SU-DHL-6 (cell line): Measurements from ENCODE around the gene RALGDS.

ENCODE experiments used
- H2AFZ ChIP-seq: fragments of 200-600 bp; sonication (generic); 2 replicates; pipeline ENCODE4 v1.6.1; 2014; ENCODE audit warnings: low read depth, mild to moderate bottlenecking, moderate library complexity, mixed read lengths, antibody characterized with exemption, low read length; ENCODE audit not compliant: severe bottlenecking
- H3F3A ChIP-seq: fragments of 200-600 bp; shearing (Covaris generic); 2 replicates; pipeline ENCODE4 v1.6.0; 2016; ENCODE audit warnings: antibody characterized with exemption, mild to moderate bottlenecking; ENCODE audit not compliant: insufficient read depth
- H3K27ac ChIP-seq: fragments of 200-600 bp; sonication (generic); 2 replicates; pipeline ENCODE4 v1.5.1; 2016; ENCODE audit warnings: low read depth, mild to moderate bottlenecking, low read length, moderate library complexity, mixed read lengths
- H3K27me3 ChIP-seq: fragments of 200-600 bp; sonication (generic), shearing (Covaris generic); 2 replicates; pipeline ENCODE4 v1.6.0; 2014; ENCODE audit warnings: mild to moderate bottlenecking, low read length
- H3K36me3 ChIP-seq: fragments of 200-600 bp; sonication (generic); 2 replicates; pipeline ENCODE4 v1.6.1; 2014; ENCODE audit warnings: mild to moderate bottlenecking, low read length, mixed read lengths
- H3K4me2 ChIP-seq: fragments of 300-600, 200-600 bp; shearing (Covaris generic), sonication (generic); 2 replicates; pipeline ENCODE4 v1.6.0; 2014; ENCODE audit warnings: low read length, low read depth, mild to moderate bottlenecking; ENCODE audit not compliant: poor library complexity, severe bottlenecking
- H3K4me3 ChIP-seq: fragments of 200-600 bp; sonication (generic); 2 replicates; pipeline ENCODE4 v1.5.1; 2014; ENCODE audit warnings: antibody characterized with exemption, low read length, mild to moderate bottlenecking, mixed read lengths; ENCODE audit not compliant: insufficient read depth, poor library complexity, severe bottlenecking
- H3K79me2 ChIP-seq: fragments of 200-600 bp; sonication (generic); 2 replicates; pipeline ENCODE4 v1.6.1; 2014; ENCODE audit warnings: mild to moderate bottlenecking, low read length, moderate library complexity; ENCODE audit not compliant: insufficient read depth
- H3K9ac ChIP-seq: fragments of 200-600 bp; sonication (generic); 2 replicates; pipeline ENCODE4 v1.7.0; 2014; ENCODE audit warnings: mild to moderate bottlenecking, low read length
- H3K9me2 ChIP-seq: fragments of 200-600 bp; sonication (generic); replicated peaks from 2 replicates; pipeline ENCODE4 v1.6.1; 2014; ENCODE audit warnings: low read length; ENCODE audit not compliant: insufficient read depth
- H3K9me3 ChIP-seq: fragments of 200-600 bp; sonication (generic); 2 replicates; pipeline ENCODE4 v1.6.1; 2014; ENCODE audit warnings: low read length, mixed read lengths; ENCODE audit not compliant: insufficient read depth
- H4K20me1 ChIP-seq: fragments of 200-600 bp; sonication (generic); 2 replicates; pipeline ENCODE4 v1.6.1; 2014; ENCODE audit warnings: low read depth, mild to moderate bottlenecking, antibody characterized with exemption, low read length, moderate library complexity, mixed read lengths
- EZH2phosphoT487 ChIP-seq: fragments of 200-600 bp; sonication (generic), shearing (Covaris generic); conservative IDR thresholded peaks from 2 replicates; pipeline ENCODE4 v1.6.1; 2018; ENCODE audit warnings: mild to moderate bottlenecking, antibody characterized with exemption, low read length, moderate library complexity, mixed read lengths
- TF ChIP-seq, protein P1 (sequence below): fragments of 200-600 bp; sonication (generic); IDR thresholded peaks from one replicate; pipeline ENCODE4 v1.5.1; 2017; ENCODE audit warnings: antibody characterized with exemption, mild to moderate bottlenecking, low read length, moderate library complexity; ENCODE audit not compliant: insufficient read depth, poor library complexity, severe bottlenecking

The RALGDS gene

DNA sequence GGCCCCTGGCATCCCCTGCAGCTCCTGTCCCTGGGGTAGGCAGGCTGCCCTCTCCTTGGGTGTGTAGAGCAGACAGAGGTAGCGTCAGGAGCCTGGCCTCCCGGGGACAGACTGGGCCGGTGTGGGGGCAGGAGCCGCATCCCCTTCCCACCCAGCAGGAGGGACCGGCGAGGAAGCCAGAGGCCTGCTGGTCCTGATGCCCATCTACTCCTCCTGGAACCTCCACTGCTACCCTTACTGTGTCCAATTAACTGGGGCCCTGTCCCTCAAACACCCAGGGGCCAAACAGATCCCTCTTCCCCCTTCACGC, 15.6 kb downstream of the RALGDS start:
- no peaks in the 10 kb centered on the region for H4K20me1 ChIP-seq
- H3K9me3 ChIP-seq = no peaks in the 10 kb centered on the region
- no peak overlapping the region for H2AFZ ChIP-seq
- H3K9ac ChIP-seq = no peak overlapping the region
- no peak overlapping the region for H3K4me3 ChIP-seq
- H3K4me2 ChIP-seq = no peak overlapping the region
- H3F3A ChIP-seq = no peaks in the 10 kb centered on the region
- no peaks in the 10 kb centered on the region for H3K36me3 ChIP-seq
- TF ChIP-seq EZH2phosphoT487 = no peak
- TF ChIP-seq, protein P1, sequence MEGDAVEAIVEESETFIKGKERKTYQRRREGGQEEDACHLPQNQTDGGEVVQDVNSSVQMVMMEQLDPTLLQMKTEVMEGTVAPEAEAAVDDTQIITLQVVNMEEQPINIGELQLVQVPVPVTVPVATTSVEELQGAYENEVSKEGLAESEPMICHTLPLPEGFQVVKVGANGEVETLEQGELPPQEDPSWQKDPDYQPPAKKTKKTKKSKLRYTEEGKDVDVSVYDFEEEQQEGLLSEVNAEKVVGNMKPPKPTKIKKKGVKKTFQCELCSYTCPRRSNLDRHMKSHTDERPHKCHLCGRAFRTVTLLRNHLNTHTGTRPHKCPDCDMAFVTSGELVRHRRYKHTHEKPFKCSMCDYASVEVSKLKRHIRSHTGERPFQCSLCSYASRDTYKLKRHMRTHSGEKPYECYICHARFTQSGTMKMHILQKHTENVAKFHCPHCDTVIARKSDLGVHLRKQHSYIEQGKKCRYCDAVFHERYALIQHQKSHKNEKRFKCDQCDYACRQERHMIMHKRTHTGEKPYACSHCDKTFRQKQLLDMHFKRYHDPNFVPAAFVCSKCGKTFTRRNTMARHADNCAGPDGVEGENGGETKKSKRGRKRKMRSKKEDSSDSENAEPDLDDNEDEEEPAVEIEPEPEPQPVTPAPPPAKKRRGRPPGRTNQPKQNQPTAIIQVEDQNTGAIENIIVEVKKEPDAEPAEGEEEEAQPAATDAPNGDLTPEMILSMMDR = no peak
- no peak overlapping the region for H3K27ac ChIP-seq
- no peaks in the 10 kb centered on the region for H3K27me3 ChIP-seq
- no peaks in the 10 kb centered on the region for H3K79me2 ChIP-seq
- H3K9me2 ChIP-seq = no peaks in the 10 kb centered on the region

DNA sequence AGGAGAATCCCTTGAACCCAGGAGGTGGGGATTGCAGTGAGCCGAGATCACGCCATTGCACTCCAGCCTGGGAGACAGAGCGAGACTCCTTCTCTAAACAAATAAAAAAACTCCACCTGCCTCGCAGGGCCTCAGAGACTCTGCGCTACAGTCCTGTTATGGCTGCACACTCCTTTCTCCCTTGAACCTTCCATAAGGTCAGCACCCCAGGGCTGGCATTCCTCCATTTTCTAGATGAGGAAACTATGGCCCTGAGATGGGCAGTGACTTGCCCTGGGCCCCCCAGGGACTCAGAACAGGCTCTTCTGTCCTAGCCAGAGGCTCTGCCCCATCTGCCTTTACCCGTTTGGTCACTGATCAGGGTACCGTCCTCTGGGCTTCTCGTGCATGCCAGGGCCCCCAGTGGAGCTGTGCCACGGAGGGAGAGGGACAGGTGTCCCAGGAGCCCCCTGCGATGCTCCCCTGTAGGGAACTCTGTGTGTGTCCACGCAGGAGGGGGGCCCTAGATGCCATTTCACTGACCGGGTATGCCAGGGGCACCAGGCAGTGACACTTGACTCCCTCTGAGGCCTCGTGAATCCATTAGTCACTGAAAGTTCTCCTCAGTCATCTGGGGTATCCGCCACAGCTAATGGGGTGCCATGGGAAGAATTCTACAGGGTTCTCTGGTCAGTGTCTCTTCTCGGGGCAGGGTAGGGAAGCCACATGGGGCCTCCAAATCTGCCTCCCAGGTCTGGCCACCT, 16.2 kb downstream of the RALGDS start:
- Histone ChIP-seq H3K9ac (no peak overlapping the region), H3K4me2 (no peak overlapping the region), H3K27me3 (no peaks in the 10 kb centered on the region), H3K4me3 (no peak overlapping the region), H2AFZ (no peak overlapping the region), H3K36me3 (no peaks in the 10 kb centered on the region), H3K9me2 (no peaks in the 10 kb centered on the region), H3K79me2 (no peaks in the 10 kb centered on the region), H4K20me1 (no peaks in the 10 kb centered on the region), H3K27ac (no peak overlapping the region), H3F3A (no peaks in the 10 kb centered on the region), H3K9me3 (no peaks in the 10 kb centered on the region)
- TF ChIP-seq EZH2phosphoT487 = no peak
- TF ChIP-seq, protein P1 = no peak

DNA sequence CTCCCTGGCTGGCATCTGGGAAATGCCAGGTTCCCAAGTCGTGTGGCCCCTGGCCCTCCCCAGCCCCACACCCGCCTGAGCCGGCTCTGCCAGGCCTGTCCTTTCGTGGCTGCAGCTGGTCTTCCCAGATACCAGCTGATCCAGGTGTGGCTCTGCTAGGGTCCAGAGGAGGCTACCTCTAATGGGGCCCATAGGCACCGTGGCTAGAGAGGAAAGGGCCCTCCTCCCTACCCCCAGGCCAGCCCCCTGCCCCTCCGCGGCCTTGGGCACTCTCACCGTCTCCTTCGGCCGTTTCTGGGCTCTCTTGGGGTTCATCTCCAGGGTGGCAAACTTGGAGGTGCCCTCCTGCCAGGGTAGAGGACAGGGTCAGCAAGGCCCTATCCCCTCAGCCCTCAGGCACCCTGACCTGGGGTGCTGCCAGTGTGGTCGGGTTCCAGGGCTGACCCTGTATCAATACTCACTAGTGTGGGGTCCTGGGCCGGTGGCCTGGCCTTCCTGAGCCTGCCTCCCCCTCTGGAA, 17.0 kb downstream of the RALGDS start:
- Histone ChIP-seq H3K79me2 (no peaks in the 10 kb centered on the region), H4K20me1 (no peaks in the 10 kb centered on the region), H3K27me3 (no peaks in the 10 kb centered on the region), H3K9me2 (no peaks in the 10 kb centered on the region), H3F3A (no peaks in the 10 kb centered on the region), H3K9me3 (no peaks in the 10 kb centered on the region), H3K36me3 (no peaks in the 10 kb centered on the region), H3K27ac (no peak overlapping the region), H3K4me3 (no peak overlapping the region), H2AFZ (no peak overlapping the region), H3K9ac (no peak overlapping the region), H3K4me2 (no peak overlapping the region)
- TF ChIP-seq, protein P1 = no peak
- TF ChIP-seq EZH2phosphoT487 = no peak
